ENCODE data around the gene CLECL1.
"Not testable (repeated sequence)": the region's sequence is repeated elsewhere in the genome, so short reads cannot be mapped to it uniquely, and the experiment has no call there.

Gene CLECL1

DNA sequence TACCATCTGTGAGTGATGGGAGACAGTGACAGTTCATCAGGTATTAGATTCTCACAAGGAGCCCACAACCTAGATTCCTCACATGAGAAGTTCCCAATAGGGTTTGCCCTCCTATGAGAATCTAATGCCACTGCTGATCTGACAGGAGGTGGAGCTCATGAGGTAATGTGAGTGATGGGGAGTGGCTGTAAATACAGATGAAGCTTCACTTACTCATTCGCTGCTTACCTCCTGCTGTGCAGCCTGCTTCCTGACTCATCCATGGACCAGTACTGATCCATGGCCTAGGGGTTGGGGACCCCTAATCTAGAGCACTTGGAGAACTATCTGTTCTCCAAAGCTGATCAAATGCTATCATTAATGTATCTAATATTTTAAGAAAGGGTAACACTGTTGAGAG, 45.7 kb downstream of the CLECL1 start:
- no peak for DNase-seq

DNA sequence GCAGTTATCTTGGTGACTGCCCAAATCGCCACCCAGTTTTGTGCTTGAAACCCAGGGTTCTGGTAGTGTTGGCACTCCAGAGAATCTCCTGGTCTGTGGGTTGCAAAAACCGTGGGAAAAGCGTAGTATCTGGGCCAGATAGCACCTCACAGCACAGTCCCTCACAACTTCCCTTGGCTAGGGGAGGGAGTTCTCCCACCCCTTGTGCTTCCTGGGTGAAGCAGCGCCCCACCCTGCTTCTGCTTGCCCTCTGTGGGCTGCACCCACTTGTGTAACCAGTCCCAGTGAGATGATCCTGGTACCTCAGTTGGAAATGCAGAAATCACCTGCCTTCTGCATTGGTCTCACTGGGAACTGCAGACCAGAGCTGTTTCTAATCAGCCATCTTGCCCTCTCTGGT, 47.0 kb downstream of the CLECL1 start:
- DNase-seq: no peak

DNA sequence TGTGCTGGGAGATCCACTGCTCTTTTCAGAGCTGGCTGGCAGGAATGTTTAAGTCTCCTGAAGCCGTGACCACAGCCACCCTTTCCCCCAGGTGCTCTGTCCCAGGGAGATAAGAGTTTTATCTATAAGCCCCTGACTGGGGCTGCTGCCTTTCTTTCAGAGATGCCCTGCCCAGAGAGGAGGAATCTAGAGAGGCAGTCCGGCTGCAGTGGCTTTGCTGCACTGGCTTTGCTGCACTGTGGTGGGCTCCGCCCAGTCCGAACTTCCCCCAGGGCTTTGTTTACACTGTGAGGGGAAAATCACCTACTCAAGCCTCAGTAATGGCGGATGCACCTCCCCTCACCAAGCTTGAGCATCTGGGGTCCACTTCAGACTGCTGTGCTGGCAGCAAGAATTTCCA, 47.5 kb downstream of the CLECL1 start:
- not testable (repeated sequence) for DNase-seq

DNA sequence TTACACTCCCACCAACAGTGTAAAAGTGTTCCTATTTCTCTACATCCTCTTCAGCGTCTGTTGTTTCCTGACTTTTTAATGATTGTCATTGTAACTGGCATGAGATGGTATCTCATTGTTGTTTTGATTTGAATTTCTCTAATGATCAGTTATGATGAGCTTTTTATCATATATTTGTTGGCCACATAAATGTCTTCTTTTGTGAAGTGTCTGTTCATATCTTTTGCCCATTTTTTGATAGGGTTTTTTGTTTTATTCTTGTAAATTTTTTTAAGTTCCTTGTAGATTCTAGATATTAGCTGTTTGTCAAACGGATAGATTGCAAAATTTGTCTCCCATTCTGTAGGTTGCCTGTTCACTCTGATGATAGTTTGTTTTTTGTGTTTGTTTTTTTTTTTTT, 49.9 kb downstream of the CLECL1 start:
- not testable (repeated sequence) for DNase-seq

DNA sequence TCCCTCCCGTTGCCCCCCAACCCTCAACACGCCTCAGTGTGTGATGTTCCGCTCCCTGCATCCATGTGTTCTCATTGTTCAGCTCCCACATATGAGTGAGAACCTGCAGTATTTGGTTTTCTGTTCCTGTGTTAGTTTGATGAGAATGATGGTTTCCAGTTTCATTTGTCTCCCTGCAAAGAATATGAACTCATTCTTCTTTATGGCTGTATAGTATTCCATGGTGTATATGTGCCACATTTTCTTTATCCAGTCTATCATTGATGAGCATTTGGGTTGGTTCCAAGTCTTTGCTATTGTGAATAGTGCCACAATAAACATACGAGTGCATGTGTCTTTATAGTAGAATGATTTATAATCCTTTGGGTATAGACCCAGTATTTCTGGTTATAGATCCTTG, 50.4 kb downstream of the CLECL1 start:
- DNase-seq: not testable (repeated sequence)

DNA sequence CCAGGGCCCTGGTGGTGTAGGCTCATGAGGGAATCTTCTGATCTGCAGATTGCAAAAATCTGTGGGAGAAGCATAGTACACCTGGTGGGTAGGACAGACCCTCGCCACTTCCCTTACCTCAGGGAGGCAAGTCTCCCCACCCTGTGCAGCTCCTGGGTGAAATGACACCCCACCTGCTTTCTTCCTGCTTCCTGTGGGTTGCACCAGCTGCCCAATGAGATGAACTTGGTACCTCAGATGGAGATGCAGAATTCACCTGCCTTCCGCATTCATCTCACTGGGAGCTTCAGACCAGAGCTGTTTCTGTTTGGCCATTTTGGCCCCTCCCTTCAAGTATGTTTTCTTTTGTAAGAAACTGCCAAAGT, 58.7 kb downstream of the CLECL1 start:
- DNase-seq: no peak

DNA sequence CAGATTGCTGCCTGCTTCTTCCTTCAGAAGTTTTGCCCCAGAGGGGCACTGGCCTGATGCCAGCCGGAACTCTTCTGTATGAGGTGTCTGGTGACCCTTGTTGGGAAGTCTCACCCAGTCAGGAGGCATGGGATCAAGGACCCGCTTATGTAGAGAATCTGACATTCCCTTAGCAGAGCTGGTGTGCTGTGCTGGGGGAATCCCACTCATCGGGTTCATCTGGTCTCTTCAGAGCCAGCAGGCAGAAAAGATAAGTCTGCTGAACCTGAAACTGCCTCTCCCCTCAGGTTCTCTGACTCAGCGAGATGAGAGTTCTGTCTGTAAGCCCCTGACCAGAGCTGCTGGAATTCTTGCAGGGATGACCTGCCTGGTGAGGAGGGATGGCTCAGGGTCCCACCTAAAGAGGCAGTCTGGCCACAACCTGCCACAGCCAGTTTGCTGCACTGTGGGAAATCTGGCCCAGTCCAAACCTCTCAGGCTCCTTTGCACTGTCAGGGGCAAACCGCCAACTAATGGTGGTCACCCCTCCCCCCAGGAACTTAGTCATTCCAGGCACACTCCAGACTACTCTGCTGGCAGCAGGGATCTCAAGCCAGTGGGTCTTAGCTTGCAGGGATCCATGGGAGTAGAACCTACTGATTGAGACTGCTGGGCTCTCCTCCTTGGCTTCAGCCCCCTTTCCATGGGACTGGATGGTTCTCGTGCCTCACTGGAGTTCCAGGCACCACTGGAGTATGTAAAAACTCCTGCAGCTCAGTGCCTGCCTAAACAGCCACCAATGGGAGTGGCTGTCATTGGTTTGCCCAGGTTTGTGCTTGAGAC, 59.3 kb downstream of the CLECL1 start:
- DNase-seq: no peak
